ENCODE data around the gene TAP1. TPM values are rescaled to one million over a fixed set of nuclear protein-coding genes. Genes with fewer than 3 reads are reported as not detected.
A peak's percentile ranks its signal among the peaks of the same experiment; 100 is the strongest.

TAP1 gene
- total RNA-seq, 1 experiment from 2014 or later = 13.6 TPM

GRCh38 chr6:32825966-32826365, 27.5 kb downstream of the TAP1 start:
- no peak overlapping the region for H3K4me3 Mint-ChIP-seq
- no peaks in the 10 kb centered on the region for H3K27me3 Mint-ChIP-seq (ENCODE audit: low read depth)
- ChIA-PET POLR2A (interaction anchor here (0.6 to 1.0 kb wide), 2 partner anchors 15 to 146 kb away, joined by 3 to 5 read pairs; no protein-coding TSS in a partner anchor), CTCF (interaction anchor here (0.7 to 4.7 kb wide), 16 partner anchors 12 to 413 kb away, joined by 3 to 82 read pairs (median 6); partner anchors contain the start of genes HLA-DMA, PSMB9, TAP1 and TAP2)
- ATAC-seq = peak; percentile 86
- peaks cover 7% of the 10 kb centered on the region; the same call in 1 of the 2 replicates for H3K36me3 Mint-ChIP-seq
- H3K27ac Mint-ChIP-seq = peak overlapping the region; percentile 68; the same call in 1 of the 2 replicates
- no peak for DNase-seq (ENCODE audit: low spot score)
- H3K4me1 Mint-ChIP-seq = peaks cover 9% of the 10 kb centered on the region
- no peaks in the 10 kb centered on the region for H3K9me3 Mint-ChIP-seq
- TF ChIP-seq ZNF232 (CRISPR knock-in tag; IDR thresholded peaks at IDR 0.05) = no peak
- TF ChIP-seq ZNF416 (CRISPR knock-in tag; IDR thresholded peaks at IDR 0.05) = no peak
- no peak for TF ChIP-seq ZNF396 (CRISPR knock-in tag; IDR thresholded peaks at IDR 0.05; ENCODE audit: borderline replicate concordance)
- TF ChIP-seq, protein P1, sequence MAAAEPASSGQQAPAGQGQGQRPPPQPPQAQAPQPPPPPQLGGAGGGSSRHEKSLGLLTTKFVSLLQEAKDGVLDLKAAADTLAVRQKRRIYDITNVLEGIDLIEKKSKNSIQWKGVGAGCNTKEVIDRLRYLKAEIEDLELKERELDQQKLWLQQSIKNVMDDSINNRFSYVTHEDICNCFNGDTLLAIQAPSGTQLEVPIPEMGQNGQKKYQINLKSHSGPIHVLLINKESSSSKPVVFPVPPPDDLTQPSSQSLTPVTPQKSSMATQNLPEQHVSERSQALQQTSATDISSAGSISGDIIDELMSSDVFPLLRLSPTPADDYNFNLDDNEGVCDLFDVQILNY (CRISPR knock-in tag; IDR thresholded peaks at IDR 0.05) = no peak
- TF ChIP-seq ZNF138 (CRISPR knock-in tag; conservative IDR thresholded peaks at IDR 0.05) = no peak
- TF ChIP-seq, protein P2, sequence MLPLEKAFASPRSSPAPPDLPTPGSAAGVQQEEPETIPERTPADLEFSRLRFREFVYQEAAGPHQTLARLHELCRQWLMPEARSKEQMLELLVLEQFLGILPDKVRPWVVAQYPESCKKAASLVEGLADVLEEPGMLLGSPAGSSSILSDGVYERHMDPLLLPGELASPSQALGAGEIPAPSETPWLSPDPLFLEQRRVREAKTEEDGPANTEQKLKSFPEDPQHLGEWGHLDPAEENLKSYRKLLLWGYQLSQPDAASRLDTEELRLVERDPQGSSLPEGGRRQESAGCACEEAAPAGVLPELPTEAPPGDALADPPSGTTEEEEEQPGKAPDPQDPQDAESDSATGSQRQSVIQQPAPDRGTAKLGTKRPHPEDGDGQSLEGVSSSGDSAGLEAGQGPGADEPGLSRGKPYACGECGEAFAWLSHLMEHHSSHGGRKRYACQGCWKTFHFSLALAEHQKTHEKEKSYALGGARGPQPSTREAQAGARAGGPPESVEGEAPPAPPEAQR (CRISPR knock-in tag; IDR thresholded peaks at IDR 0.05) = no peak

GRCh38 chr6:32819729-32820128, 33.8 kb downstream of the TAP1 start:
- CTCF ChIA-PET = interaction anchor here (1.0 to 2.3 kb wide), 4 partner anchors 19 to 133 kb away, joined by 3 to 14 read pairs (median 6); partner anchors contain the start of genes HLA-DMA and TAP2
- Mint-ChIP-seq H3K27ac (no peak overlapping the region), H3K36me3 (no peaks in the 10 kb centered on the region), H3K27me3 (ENCODE audit: low read depth) (peaks cover 4% of the 10 kb centered on the region), H3K4me1 (no peaks in the 10 kb centered on the region), H3K4me3 (no peak overlapping the region), H3K9me3 (no peaks in the 10 kb centered on the region)
- POLR2A ChIA-PET = no interaction called here
- ATAC-seq (no peak), DNase-seq (ENCODE audit: low spot score) (no peak)
- no peak for TF ChIP-seq PRRX2 (CRISPR knock-in tag; IDR thresholded peaks at IDR 0.05)
- no peak for TF ChIP-seq SP1 (CRISPR knock-in tag; conservative IDR thresholded peaks at IDR 0.05)
- TF ChIP-seq SMAD4 (CRISPR knock-in tag; IDR thresholded peaks at IDR 0.05) = no peak
- TF ChIP-seq, protein P3, sequence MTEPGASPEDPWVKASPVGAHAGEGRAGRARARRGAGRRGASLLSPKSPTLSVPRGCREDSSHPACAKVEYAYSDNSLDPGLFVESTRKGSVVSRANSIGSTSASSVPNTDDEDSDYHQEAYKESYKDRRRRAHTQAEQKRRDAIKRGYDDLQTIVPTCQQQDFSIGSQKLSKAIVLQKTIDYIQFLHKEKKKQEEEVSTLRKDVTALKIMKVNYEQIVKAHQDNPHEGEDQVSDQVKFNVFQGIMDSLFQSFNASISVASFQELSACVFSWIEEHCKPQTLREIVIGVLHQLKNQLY (CRISPR knock-in tag; IDR thresholded peaks at IDR 0.05) = no peak
- no peak for TF ChIP-seq ZNF423 (CRISPR knock-in tag; IDR thresholded peaks at IDR 0.05)
- TF ChIP-seq, protein P4, sequence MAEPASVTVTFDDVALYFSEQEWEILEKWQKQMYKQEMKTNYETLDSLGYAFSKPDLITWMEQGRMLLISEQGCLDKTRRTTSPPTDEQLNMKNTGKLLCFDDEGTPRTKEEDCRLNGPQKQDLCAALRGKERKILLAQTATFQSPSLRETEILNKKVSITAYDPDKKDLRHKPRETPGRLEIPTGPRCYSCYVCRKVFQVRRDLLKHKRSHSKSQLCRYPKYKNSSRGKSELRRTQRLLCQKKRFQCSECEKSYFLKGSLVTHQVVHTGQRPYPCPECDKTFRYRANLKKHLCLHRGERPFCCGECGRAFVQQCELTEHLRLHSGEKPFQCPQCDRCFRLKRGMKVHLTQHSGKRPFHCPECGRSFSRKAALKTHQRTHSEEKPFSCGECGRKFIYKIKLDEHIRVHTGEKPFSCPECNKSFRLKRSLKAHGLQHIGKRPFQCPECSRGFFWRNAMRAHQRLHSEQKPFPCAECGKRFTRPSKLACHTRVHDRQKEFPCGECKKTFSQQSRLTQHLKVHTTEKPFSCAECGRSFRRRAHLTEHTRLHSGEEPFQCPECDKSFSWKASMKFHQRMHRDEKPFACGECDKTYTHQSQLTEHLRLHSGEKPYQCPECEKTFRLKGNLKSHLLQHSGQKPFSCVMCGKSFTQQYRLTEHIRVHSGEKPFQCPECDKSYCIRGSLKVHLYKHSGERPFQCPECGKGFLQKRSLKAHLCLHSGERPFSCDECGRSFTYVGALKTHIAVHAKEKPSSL (CRISPR knock-in tag; conservative IDR thresholded peaks at IDR 0.05) = no peak
- no peak for TF ChIP-seq ZBTB43 (CRISPR knock-in tag; IDR thresholded peaks at IDR 0.05)
- TF ChIP-seq EMX1 (CRISPR knock-in tag; IDR thresholded peaks at IDR 0.05) = no peak
- TF ChIP-seq, protein P5, sequence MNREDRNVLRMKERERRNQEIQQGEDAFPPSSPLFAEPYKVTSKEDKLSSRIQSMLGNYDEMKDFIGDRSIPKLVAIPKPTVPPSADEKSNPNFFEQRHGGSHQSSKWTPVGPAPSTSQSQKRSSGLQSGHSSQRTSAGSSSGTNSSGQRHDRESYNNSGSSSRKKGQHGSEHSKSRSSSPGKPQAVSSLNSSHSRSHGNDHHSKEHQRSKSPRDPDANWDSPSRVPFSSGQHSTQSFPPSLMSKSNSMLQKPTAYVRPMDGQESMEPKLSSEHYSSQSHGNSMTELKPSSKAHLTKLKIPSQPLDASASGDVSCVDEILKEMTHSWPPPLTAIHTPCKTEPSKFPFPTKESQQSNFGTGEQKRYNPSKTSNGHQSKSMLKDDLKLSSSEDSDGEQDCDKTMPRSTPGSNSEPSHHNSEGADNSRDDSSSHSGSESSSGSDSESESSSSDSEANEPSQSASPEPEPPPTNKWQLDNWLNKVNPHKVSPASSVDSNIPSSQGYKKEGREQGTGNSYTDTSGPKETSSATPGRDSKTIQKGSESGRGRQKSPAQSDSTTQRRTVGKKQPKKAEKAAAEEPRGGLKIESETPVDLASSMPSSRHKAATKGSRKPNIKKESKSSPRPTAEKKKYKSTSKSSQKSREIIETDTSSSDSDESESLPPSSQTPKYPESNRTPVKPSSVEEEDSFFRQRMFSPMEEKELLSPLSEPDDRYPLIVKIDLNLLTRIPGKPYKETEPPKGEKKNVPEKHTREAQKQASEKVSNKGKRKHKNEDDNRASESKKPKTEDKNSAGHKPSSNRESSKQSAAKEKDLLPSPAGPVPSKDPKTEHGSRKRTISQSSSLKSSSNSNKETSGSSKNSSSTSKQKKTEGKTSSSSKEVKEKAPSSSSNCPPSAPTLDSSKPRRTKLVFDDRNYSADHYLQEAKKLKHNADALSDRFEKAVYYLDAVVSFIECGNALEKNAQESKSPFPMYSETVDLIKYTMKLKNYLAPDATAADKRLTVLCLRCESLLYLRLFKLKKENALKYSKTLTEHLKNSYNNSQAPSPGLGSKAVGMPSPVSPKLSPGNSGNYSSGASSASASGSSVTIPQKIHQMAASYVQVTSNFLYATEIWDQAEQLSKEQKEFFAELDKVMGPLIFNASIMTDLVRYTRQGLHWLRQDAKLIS (CRISPR knock-in tag; IDR thresholded peaks at IDR 0.05; ENCODE audit: borderline replicate concordance) = no peak
- no peak for TF ChIP-seq FOXP1 (CRISPR knock-in tag; IDR thresholded peaks at IDR 0.05; ENCODE audit: borderline replicate concordance)
- TF ChIP-seq, protein P6, sequence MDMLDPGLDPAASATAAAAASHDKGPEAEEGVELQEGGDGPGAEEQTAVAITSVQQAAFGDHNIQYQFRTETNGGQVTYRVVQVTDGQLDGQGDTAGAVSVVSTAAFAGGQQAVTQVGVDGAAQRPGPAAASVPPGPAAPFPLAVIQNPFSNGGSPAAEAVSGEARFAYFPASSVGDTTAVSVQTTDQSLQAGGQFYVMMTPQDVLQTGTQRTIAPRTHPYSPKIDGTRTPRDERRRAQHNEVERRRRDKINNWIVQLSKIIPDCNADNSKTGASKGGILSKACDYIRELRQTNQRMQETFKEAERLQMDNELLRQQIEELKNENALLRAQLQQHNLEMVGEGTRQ (CRISPR knock-in tag; IDR thresholded peaks at IDR 0.05) = no peak
- no peak for TF ChIP-seq IRF2 (CRISPR knock-in tag; IDR thresholded peaks at IDR 0.05; ENCODE audit: borderline replicate concordance, low read depth)
- no peak for TF ChIP-seq MXD4 (CRISPR knock-in tag; IDR thresholded peaks at IDR 0.05; ENCODE audit: borderline replicate concordance)
- TF ChIP-seq, protein P7, sequence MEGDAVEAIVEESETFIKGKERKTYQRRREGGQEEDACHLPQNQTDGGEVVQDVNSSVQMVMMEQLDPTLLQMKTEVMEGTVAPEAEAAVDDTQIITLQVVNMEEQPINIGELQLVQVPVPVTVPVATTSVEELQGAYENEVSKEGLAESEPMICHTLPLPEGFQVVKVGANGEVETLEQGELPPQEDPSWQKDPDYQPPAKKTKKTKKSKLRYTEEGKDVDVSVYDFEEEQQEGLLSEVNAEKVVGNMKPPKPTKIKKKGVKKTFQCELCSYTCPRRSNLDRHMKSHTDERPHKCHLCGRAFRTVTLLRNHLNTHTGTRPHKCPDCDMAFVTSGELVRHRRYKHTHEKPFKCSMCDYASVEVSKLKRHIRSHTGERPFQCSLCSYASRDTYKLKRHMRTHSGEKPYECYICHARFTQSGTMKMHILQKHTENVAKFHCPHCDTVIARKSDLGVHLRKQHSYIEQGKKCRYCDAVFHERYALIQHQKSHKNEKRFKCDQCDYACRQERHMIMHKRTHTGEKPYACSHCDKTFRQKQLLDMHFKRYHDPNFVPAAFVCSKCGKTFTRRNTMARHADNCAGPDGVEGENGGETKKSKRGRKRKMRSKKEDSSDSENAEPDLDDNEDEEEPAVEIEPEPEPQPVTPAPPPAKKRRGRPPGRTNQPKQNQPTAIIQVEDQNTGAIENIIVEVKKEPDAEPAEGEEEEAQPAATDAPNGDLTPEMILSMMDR (IDR thresholded peaks at IDR 0.05) = no peak
- TF ChIP-seq JAZF1 (CRISPR knock-in tag; IDR thresholded peaks at IDR 0.05) = no peak
- TF ChIP-seq ZMAT4 (CRISPR knock-in tag; IDR thresholded peaks at IDR 0.05) = no peak
